IPS-18c (cell line): ENCODE data around the gene SORCS2.

Source experiments
- H3K4me3 ChIP-seq: 2 replicates; pipeline ENCODE4 v1.7.0; 2013; ENCODE audit warnings: low read depth, mild to moderate bottlenecking, low read length, moderate library complexity; ENCODE audit not compliant: insufficient read depth
- H3K9me3 ChIP-seq: one replicate; pipeline ENCODE4 v1.6.1; 2013; ENCODE audit warnings: mild to moderate bottlenecking, low read length, moderate library complexity; ENCODE audit not compliant: control insufficient read depth, insufficient read depth

SORCS2 gene

DNA sequence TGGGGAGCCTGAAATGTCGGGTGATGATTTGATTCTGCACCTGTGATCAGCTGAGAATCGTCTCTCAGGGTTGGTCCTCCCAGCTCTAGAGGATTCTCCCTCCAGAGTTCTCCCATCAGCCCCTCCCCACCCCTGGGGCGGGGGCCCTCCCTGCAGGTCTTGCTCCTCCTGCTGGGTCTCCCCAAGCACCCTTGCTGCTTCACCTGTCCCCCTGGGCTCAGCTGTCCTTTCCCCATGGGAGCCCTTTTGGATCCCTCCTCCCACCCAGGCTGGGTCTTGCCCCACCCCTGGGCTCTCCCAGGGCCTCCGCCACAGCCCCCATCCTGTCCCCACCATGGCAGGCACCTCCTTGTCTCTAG, 220.2 kb downstream of the SORCS2 start:
- H3K9me3 ChIP-seq = no peaks in the 10 kb centered on the region
- H3K4me3 ChIP-seq = no peak overlapping the region

DNA sequence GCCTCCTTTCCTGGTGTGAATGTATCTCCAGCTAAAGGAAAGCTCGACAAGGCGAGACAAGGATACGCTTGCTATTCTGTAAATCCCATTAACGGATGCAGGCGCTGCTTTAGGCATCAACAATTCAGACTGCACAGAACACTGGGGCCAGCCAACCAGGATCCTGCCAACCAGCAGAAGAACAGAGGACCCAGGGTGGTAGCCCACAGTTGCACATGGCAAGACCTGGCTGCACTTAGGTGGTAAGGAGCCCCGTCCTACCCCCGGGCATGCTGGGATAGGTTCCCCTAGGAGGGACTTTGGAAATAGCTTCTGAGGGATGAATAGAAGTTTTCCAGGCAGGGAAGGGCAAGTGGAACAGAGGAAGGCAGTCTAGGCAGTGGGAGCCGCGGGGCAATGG, 221.7 kb downstream of the SORCS2 start:
- Histone ChIP-seq H3K4me3 (no peak overlapping the region), H3K9me3 (peaks cover 4% of the 10 kb centered on the region)

- Histone ChIP-seq H3K9me3 (peaks cover 4% of the 10 kb centered on the region), H3K4me3 (no peak overlapping the region)
Measured at GRCh38 chr4:7414736-7415510, 222.6 kb downstream of the SORCS2 start.

- no peak overlapping the region for H3K4me3 ChIP-seq
- peaks cover 4% of the 10 kb centered on the region for H3K9me3 ChIP-seq
Measured at GRCh38 chr4:7415927-7416686, 223.8 kb downstream of the SORCS2 start.

DNA sequence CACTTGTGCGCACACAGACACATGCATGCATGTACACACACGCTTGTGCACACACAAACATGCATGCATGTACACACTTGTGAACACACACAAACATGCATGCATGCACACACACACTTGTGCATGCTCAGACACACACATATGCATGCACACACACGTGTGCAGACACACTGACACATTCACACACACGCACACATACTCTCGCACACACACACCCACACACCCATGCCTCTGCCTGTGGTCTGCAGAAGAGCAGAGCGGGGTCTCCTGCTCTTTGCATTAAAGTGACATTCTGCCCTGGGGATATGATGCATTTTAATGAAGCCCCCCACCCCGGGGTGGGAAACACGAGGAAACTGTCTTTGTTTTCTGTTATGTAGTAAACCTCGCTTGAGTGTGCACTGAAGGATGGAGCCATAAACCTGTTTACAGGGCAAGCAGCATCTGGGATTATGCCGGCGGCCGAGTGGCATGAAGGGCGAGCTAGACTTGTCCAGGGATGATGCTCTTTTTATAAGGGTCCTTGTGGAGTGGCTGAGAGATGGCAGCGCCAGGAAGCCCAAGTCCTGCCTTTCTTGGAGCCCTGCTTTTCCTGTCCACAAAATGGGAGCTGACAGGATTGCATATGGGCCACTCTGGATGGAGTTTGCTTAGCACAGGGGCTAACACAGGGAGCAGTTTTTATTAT, 224.6 kb downstream of the SORCS2 start:
- Histone ChIP-seq H3K9me3 (peaks cover 4% of the 10 kb centered on the region), H3K4me3 (no peak overlapping the region)

GRCh38 chr4:7417639-7418038, 225.3 kb downstream of the SORCS2 start:
- peaks cover 4% of the 10 kb centered on the region for H3K9me3 ChIP-seq
- no peak overlapping the region for H3K4me3 ChIP-seq

DNA sequence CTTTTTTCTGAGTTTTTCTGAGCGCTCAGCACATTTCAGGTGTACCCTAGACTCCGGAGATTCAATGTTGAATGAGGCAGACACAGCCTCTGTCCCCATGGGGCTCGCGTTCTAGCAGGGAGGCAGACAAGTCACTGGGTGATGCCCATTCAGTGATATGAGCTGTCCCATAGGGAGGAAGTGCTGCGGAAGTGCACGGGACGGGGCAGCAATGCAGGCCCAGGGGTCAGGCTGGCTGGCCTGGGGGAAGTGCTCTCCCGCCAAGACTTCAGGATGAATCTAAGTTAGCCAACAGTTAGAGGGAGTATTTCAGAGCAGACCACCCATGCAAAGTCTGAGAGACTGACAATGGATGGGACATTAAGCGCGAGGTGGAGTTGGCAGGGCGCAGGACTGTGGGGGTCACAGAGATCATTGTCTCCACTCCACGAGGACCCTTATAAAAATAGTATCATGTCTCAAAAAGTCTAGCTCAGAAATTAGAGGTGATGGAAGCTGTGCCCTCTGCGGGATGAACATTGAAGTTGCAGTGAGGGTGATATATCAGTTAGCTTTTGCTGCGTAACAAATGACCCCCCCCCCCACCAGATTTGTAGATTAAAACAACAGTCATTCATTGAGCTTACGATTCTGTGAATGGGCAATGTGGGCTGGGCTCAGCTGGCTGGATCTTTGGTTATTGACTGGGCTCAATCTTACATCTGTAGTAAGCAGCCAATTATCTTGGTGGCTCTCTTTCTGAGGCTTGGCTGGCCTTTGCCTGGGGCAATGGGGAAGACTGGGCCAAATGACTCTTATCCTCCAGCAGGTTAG, 226.0 kb downstream of the SORCS2 start:
- Histone ChIP-seq H3K4me3 (no peak overlapping the region), H3K9me3 (peaks cover 4% of the 10 kb centered on the region)

DNA sequence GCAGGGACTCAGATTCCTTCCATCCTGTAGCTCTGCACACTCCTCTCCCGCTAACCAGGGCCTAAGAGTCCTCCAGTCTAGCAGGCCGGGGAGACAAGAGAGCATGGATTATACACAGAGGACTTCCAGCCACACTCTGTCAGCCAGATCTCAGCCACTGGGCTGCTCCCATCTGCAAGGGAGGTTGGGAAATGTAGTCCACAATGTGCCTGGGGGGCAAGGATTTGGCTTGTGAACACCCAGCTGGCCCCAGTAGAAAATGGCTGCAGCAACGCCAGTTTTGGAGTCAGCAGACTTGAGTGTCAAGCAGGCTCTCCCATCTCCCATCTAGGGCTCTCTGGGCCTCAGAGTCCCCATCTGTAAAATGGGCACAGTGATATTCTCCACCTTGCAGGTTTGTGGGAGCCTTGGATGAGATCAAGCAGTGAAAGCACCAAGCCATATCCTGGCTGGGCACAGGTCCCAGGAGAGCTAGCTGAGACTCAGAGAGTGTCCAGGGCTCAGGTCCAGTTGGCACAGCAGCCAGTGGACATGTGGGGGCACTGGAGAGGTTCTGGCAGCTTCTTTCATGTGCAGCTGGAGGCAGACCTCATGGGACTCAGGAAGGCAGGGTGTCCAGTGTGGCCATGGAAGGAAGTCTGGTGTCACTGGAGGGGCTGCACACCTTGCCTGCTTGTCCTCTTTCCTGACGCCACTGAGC, 227.8 kb downstream of the SORCS2 start:
- Histone ChIP-seq H3K9me3 (peaks cover 4% of the 10 kb centered on the region), H3K4me3 (no peak overlapping the region)

GRCh38 chr4:7420661-7421040, 228.3 kb downstream of the SORCS2 start:
- Histone ChIP-seq H3K9me3 (peaks cover 4% of the 10 kb centered on the region), H3K4me3 (no peak overlapping the region)

DNA sequence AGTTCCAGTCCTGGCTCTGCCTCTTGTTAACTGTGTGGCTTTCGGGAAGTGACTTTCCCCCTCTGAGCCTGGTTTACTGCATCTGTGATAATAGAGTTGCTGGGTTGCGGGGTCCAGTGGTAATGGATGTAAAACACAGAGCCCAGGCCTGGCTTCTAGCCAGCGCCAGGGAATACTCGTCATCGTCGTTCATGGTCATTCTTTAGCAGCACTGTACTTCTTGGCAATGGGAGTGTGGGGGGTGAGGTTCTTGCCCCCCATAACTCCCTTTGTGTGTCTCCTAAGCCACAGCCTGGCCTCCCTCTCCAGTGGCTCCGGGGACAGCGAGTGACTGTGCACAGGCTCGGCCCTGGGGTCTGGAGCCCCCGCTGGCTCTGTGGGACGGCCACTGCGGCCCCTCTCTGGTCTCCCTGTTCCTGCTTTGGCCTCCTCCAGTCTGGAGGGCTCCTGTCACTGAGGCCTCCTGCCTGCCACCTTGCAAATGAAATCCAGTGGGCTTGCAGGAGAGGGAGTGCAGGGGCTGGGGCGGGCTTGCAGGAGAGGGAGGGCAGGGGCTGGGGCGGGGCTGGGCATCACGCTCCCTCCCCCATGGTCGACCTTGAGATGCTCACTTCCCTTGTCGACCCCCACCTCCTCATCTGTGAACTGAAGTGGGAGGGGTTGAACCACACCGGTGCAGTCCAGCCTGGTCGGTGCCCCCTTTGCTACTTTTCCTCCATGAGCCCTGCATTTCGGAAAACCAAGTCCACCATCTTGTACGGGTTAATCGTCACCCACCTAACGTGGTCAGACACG, 229.2 kb downstream of the SORCS2 start:
- H3K4me3 ChIP-seq = no peak overlapping the region
- peaks cover 4% of the 10 kb centered on the region for H3K9me3 ChIP-seq

DNA sequence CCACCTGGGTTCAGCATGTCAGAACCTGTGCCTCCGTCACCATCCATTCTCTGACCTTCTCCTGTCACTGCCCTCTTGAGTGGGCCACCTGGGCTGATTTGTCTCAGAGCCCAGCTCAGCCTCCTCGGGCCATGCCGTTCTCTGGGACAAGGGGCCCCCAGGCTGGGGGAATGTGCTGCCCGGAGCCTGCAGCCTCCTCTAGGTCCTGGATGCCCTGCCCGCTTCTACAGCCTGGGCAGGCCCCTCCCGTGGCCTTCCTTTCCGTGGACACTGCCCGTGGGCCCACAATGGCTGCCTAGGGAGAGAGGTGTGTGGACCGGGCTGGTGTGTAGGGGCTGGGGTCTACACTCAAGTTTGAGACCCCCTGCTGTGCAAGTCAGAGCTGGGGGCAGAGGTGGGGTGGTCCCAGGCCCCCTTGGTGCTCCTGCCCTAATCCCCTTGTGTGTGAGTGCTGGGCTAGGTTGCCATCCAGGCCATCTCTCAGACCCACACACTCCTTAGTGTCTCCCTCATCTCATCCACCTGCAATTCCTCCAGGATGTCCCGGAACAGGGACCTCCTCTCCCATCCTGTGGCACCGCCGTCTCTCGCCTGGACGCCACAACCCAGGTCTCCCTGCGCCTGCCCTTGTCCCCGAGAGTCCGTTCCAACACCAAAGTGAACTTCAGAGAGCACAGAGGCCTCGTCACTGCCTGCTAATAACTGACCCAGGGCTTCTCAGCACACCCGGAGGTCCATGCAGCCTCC, 230.0 kb downstream of the SORCS2 start:
- Histone ChIP-seq H3K4me3 (no peak overlapping the region), H3K9me3 (peaks cover 4% of the 10 kb centered on the region)

DNA sequence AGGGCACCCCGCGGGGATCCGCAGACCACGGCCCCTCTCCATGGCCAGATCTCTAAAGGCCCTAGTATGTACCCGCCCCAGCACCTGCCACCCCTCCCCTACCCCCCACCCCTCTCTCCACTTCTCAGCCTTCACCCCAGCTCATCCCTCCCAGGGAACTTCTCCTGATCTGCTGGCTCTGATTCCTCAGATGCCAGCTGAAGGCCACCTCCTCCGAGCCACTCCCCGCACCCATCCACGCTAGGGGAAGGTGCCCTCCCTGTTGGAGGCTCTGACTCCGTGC, 230.5 kb downstream of the SORCS2 start:
- peaks cover 4% of the 10 kb centered on the region for H3K9me3 ChIP-seq

DNA sequence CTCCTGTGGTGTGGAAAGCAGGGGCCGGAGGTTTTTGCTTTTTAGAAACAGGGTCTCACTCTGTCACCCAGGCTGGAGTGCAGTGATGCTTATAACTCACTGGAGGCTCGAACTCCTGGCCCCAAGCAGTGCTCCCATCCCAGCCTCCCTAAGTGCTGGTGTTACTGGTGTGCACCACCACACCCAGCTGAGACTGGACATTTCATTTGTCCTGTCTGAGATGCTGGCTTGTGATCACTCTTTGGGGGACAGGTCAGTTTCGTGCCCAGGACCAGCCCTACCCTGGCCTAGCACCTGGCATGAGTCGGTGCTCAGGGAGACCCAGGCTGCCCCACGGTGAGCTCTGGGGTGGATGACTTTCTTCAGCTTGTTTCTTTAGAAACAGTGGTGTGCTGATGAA, 231.1 kb downstream of the SORCS2 start:
- Histone ChIP-seq H3K4me3 (no peak overlapping the region), H3K9me3 (peaks cover 4% of the 10 kb centered on the region)

More for the DNA sequence above, 230.5 kb downstream of the SORCS2 start:
- H3K4me3 ChIP-seq = no peak overlapping the region

DNA sequence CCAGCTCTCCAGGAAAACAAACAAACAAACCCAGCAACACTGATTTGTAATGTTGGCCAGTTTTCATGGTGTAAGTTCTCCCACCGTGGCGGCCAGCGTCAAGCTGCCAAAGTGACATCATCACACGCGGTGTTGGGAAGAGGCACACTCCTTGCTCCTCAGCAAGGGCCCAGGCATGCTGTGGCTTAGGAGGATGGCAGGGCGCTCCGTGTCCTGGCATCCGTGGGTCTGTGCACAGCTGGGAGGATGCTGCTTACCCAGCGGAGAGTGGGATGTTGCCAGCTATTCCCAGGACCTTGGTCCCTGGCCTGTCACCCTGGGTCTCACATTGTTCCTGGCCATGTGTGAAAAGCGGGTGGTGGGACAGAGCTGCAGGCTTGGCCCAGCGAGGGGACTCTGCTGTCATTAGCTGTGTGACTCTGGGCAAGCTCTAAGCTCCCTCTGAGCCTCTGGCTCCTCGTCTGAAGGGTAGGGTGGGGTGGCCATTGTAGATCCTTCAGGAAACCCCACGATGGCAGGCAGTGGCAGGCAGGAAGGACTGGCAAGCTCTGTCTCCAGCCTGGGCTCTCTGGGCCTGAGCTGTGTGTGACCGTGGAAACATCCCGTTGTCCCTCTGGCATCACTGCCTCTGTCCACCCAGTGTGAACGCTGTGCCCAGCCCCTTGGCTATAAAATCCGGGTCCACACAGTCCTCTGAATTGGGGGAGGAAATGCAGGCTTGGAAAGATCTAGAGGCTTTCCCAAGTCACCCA, 231.6 kb downstream of the SORCS2 start:
- Histone ChIP-seq H3K4me3 (no peak overlapping the region), H3K9me3 (peaks cover under 1% of the 10 kb centered on the region)

DNA sequence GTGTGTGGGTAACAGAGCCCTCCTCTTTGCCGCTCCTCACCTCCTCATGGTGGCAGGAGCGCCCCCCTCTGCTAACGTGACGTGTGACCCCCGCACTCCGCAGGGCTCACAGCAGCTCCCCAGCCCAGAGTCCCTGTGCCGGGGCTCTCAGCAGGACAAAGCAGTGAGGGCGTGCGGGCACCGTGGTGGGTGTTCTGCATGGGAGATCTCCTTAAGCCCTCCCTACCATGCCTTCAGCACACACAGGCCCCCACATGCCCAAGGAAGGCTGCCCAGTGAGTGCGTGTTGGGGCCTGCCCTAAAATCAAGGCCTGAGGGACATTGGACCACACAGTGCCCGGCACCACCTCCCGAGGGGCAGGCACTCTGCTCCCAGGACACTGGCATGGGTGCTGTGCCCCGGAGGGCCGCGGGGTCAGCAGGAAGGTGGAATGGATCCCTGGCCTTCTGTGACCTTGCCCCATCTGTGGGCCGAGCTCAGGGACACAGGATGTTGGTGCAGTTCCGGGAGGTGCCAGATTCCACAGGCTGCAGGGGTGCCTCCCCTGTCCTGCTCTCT, 232.3 kb downstream of the SORCS2 start:
- no peaks in the 10 kb centered on the region for H3K9me3 ChIP-seq
- no peak overlapping the region for H3K4me3 ChIP-seq
